ENCODE results near the gene POLG2.

The POLG2 gene

GRCh38 chr17:64496786-64497564, at the start of gene POLG2:
TSS of gene POLG2 (minus strand) at chr17:64497054. CDS start at chr17:64496968, 86 bp downstream.
- peak within 1 kb of the TSS; percentile 70 for H3K4me3 ChIP-seq (ENCODE audit: low read depth, low read length)
- TF ChIP-seq CTCF (IDR thresholded peaks at IDR 0.05; ENCODE audit: low read depth, low read length) = peak; percentile 58

GRCh38 chr17:64544742-64545141, 47.9 kb upstream of the POLG2 start:
- no peak overlapping the region for H3K4me3 ChIP-seq (ENCODE audit: low read depth, low read length)
- TF ChIP-seq CTCF (IDR thresholded peaks at IDR 0.05; ENCODE audit: low read depth, low read length) = no peak

- no peak overlapping the region for H3K4me3 ChIP-seq (ENCODE audit: low read depth, low read length)
- no peak for TF ChIP-seq CTCF (IDR thresholded peaks at IDR 0.05; ENCODE audit: low read depth, low read length)
Observed at GRCh38 chr17:64540118-64540776, 43.4 kb upstream of the POLG2 start.

- no peak overlapping the region for H3K4me3 ChIP-seq (ENCODE audit: low read depth, low read length)
- TF ChIP-seq CTCF (IDR thresholded peaks at IDR 0.05; ENCODE audit: low read depth, low read length) = no peak
Observed at GRCh38 chr17:64538508-64539130, 41.8 kb upstream of the POLG2 start.

GRCh38 chr17:64537488-64537887, 40.6 kb upstream of the POLG2 start:
- TF ChIP-seq CTCF (IDR thresholded peaks at IDR 0.05; ENCODE audit: low read depth, low read length) = no peak
- no peak overlapping the region for H3K4me3 ChIP-seq (ENCODE audit: low read depth, low read length)

- H3K4me3 ChIP-seq (ENCODE audit: low read depth, low read length) = no peak overlapping the region
Observed at GRCh38 chr17:64536913-64537312, 40.1 kb upstream of the POLG2 start.

More at GRCh38 chr17:64536913-64537312, 40.1 kb upstream of the POLG2 start:
- no peak for TF ChIP-seq CTCF (IDR thresholded peaks at IDR 0.05; ENCODE audit: low read depth, low read length)
